ENCODE results near the gene ZBTB22.
A peak's percentile ranks its signal among the peaks of the same experiment; 100 is the strongest.

ZBTB22 gene

GRCh38 chr6:33321227-33321626 lies 3.7 kb upstream of the ZBTB22 start:
- no peak for DNase-seq (ENCODE audit: low read depth)
- no peak for TF ChIP-seq CTCF (IDR thresholded peaks at IDR 0.05; ENCODE audit: insufficient read depth, low read depth, low read length, missing control alignments)
- peak overlapping the region; percentile 65 for H3K4me3 ChIP-seq (ENCODE audit: low read depth, low read length)

- H3K4me3 ChIP-seq (ENCODE audit: low read depth, low read length): no peak overlapping the region
- DNase-seq (ENCODE audit: low read depth): no peak
- TF ChIP-seq CTCF (IDR thresholded peaks at IDR 0.05; ENCODE audit: insufficient read depth, low read depth, low read length, missing control alignments): no peak
These were observed 3.0 kb upstream of the ZBTB22 start for GRCh38 chr6:33320315-33321181.

GRCh38 chr6:33319939-33320314 lies 2.4 kb upstream of the ZBTB22 start:
- no peak for DNase-seq (ENCODE audit: low read depth)
- no peak for TF ChIP-seq CTCF (IDR thresholded peaks at IDR 0.05; ENCODE audit: insufficient read depth, low read depth, low read length, missing control alignments)
- H3K4me3 ChIP-seq (ENCODE audit: low read depth, low read length): no peak overlapping the region

- DNase-seq (ENCODE audit: low read depth): no peak
- TF ChIP-seq CTCF (IDR thresholded peaks at IDR 0.05; ENCODE audit: insufficient read depth, low read depth, low read length, missing control alignments): no peak
- peak overlapping the region; percentile 70 for H3K4me3 ChIP-seq (ENCODE audit: low read depth, low read length)
These were observed 1.0 kb upstream of the ZBTB22 start for GRCh38 chr6:33318426-33319073.

- no peak for DNase-seq (ENCODE audit: low read depth)
- H3K4me3 ChIP-seq (ENCODE audit: low read depth, low read length): peak overlapping the region; percentile 70
These were observed 200 bp downstream of the ZBTB22 start for GRCh38 chr6:33317419-33317668.

GRCh38 chr6:33316603-33317418 lies 733 bp downstream of the ZBTB22 start:
- H3K4me3 ChIP-seq (ENCODE audit: low read depth, low read length): peak overlapping the region; percentile 41
- DNase-seq (ENCODE audit: low read depth): no peak
- TF ChIP-seq CTCF (IDR thresholded peaks at IDR 0.05; ENCODE audit: insufficient read depth, low read depth, low read length, missing control alignments): no peak

More at GRCh38 chr6:33317419-33317668, 200 bp downstream of the ZBTB22 start:
- no peak for TF ChIP-seq CTCF (IDR thresholded peaks at IDR 0.05; ENCODE audit: insufficient read depth, low read depth, low read length, missing control alignments)
